Lung (tissue), 12 donors: ENCODE data around the gene CLDN7. TPM values are rescaled to one million over a fixed set of nuclear protein-coding genes. Genes with fewer than 3 reads are reported as not detected.
A peak's percentile ranks its signal among the peaks of the same experiment; 100 is the strongest.

Experiments used
- ATAC-seq: fragments of 200-7000 bp; cut with Tn5 transposase; one replicate; pipeline ENCODE4 v1.9.1; 2020; ENCODE audit warnings: moderate number of reproducible peaks; ENCODE audit not compliant: insufficient read depth, low FRiP score
- DNase-seq, 3 donors: peaks; one replicate each; pipeline ENCODE4 v3.0.0-alpha.2; 2013 to 2017
- H3K27ac ChIP-seq, 2 donors: one replicate each; pipeline ENCODE4 v1.5.1; 2013; ENCODE audit warnings: mild to moderate bottlenecking in 2 of 2, moderate library complexity in 2 of 2, control low read depth in 1 of 2, inconsistent platforms in 1 of 2, low read depth in 1 of 2, low read length in 1 of 2
- H3K27me3 ChIP-seq, 3 donors: one replicate each; pipeline ENCODE4 v1.5.1; 2013; ENCODE audit warnings: low read length in 2 of 3; ENCODE audit not compliant: control insufficient read depth in 3 of 3, insufficient read depth in 3 of 3
- H3K36me3 ChIP-seq, 4 donors: one replicate each; pipeline ENCODE4 v1.5.1; 2013; ENCODE audit warnings: low read length in 4 of 4, mild to moderate bottlenecking in 1 of 4, moderate library complexity in 1 of 4; ENCODE audit not compliant: control insufficient read depth in 4 of 4, insufficient read depth in 4 of 4
- H3K4me1 ChIP-seq, 5 donors: one replicate each; pipeline ENCODE4 v1.5.1; 2013; ENCODE audit warnings: low read length in 5 of 5, mild to moderate bottlenecking in 2 of 5, moderate library complexity in 1 of 5; ENCODE audit not compliant: control insufficient read depth in 5 of 5, insufficient read depth in 5 of 5
- H3K4me3 ChIP-seq: one replicate; pipeline ENCODE4 v1.5.1; 2013; ENCODE audit warnings: mild to moderate bottlenecking, control low read depth, moderate library complexity
- H3K9ac ChIP-seq, 2 donors: one replicate each; pipeline ENCODE4 v1.5.1; 2013; ENCODE audit warnings: low read length in 2 of 2, control low read depth in 1 of 2; ENCODE audit not compliant: insufficient read depth in 1 of 2
- H3K9me3 ChIP-seq, 4 donors: one replicate each; pipeline ENCODE4 v1.5.1; 2013; ENCODE audit warnings: low read length in 3 of 4, mild to moderate bottlenecking in 1 of 4, moderate library complexity in 1 of 4; ENCODE audit not compliant: control insufficient read depth in 4 of 4, insufficient read depth in 3 of 4
- WGBS, 2 donors: extraction: QIAGEN DNeasy Blood & Tissue Kit; methylation state at CpG; one replicate each; pipeline ENCODE4 v1.1.7; 2013; 5-methylcytosine and 5-hydroxymethylcytosine counted together
- polyA plus RNA-seq, 2 donors: library from polyadenylated mRNA; stranded (reverse); fragments of 200-250 nt; gene quantifications; one replicate each; pipeline ENCODE4 v1.2.1, GENCODE V29; 2013
- total RNA-seq, 2 donors: library from RNA; depleted of rRNA in 1 of 2; stranded (reverse); fragments of >200 nt in 1 of 2; gene quantifications; one replicate each; pipeline ENCODE4 v1.2.1, GENCODE V29; 2014 to 2021
- TF ChIP-seq, protein P1 (sequence below): IDR thresholded peaks from 2 replicates; pipeline ENCODE4 v1.5.1; 2012; ENCODE audit warnings: mild to moderate bottlenecking; ENCODE audit errors: control extremely low read depth, extremely low read depth
- donor health status: control.
- donor health status: control.
- donor health status: Bipolar disorder and iron deficiency.
- donor health status: healthy.
- donor health status: DM: yes; HTN: yes; CAD: no.

The CLDN7 gene
- total and polyA plus RNA-seq, 4 donors: 117 to 199 (median 145) TPM

DNA sequence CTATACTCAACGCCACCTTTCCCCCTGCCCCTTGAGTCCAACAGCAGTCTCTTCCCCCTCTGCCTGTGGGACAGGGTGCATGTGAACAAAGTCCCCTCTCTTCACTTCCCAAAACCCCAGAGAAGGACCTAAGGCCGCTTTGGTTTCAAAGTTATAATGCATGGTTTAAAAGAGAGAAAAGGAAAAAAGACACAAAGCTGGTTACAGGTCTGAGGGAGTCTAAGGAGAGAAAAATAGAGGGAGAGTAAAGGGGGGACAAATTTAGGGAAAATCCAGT is 18.9 kb downstream of the CLDN7 start:
- DNase-seq: no peak
- Histone ChIP-seq H3K4me1 (peaks cover 0 to 23% (median 14%) of the 10 kb centered on the region in 5 donors), H3K27ac (peak overlapping the region; percentile 93), H3K36me3 (peaks cover 8 to 33% (median 27%) of the 10 kb centered on the region in 4 donors), H3K4me3 (peak overlapping the region; percentile 39), H3K9me3 (no peaks in the 10 kb centered on the region), H3K9ac (peak overlapping the region in 1 of 2 donors; percentile 87), H3K27me3 (no peaks in the 10 kb centered on the region)
- WGBS, 2 donors: 32 to 66% methylated on average over 2 of the region's 2 CpGs
- TF ChIP-seq, protein P1, sequence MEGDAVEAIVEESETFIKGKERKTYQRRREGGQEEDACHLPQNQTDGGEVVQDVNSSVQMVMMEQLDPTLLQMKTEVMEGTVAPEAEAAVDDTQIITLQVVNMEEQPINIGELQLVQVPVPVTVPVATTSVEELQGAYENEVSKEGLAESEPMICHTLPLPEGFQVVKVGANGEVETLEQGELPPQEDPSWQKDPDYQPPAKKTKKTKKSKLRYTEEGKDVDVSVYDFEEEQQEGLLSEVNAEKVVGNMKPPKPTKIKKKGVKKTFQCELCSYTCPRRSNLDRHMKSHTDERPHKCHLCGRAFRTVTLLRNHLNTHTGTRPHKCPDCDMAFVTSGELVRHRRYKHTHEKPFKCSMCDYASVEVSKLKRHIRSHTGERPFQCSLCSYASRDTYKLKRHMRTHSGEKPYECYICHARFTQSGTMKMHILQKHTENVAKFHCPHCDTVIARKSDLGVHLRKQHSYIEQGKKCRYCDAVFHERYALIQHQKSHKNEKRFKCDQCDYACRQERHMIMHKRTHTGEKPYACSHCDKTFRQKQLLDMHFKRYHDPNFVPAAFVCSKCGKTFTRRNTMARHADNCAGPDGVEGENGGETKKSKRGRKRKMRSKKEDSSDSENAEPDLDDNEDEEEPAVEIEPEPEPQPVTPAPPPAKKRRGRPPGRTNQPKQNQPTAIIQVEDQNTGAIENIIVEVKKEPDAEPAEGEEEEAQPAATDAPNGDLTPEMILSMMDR: no peak
- no peak for ATAC-seq

DNA sequence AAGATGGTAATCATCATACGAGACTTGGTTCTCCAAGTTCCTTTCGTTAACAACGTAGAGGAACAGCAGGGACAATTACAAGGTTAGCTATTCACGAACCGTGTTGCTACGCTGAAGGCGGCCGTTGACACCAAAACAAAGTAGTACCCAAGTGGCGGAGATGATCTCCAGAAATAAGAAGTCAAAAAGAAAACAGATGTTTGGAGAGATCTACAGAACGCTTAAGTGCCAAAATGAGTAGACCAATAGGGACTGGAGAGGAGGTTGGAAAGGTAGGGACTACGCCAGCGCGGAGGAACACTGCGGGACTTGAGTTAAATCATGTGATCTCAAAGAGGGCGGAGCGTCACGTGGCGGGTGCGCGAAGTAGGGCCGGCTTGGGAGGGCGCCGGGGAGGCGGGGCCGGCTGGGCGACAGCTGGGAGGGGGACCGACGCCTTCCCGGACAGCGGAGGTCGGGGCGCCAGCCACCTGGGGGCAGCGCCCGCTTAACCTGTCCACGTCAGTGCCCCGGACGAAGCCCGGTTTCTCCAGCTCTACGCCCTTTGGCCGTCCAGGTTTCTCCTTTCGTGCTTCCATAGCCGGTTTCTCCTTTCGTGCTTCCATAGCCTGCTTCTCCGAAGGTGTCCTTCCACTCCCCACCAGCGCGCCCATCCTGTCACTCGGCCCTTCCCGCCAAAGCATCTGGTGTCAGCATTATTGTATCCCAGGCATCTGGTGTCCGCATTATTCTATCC is 19.4 kb downstream of the CLDN7 start:
- peaks cover 8 to 33% (median 27%) of the 10 kb centered on the region in 4 donors for H3K36me3 ChIP-seq
- DNase-seq (peak; percentile 97 to 99 (median 98)), ATAC-seq (peak; percentile 47)
- no peaks in the 10 kb centered on the region for H3K27me3 ChIP-seq
- TF ChIP-seq, protein P1: peak; percentile 10
- peak overlapping the region; percentile 93 for H3K27ac ChIP-seq
- H3K9ac ChIP-seq: peak overlapping the region; percentile 7 to 99
- WGBS, 2 donors: 1% methylated on average over 45 to 49 of the region's 49 CpGs
- no peaks in the 10 kb centered on the region for H3K9me3 ChIP-seq
- H3K4me1 ChIP-seq: peaks cover 0 to 23% (median 14%) of the 10 kb centered on the region in 5 donors
- peak overlapping the region; percentile 39 for H3K4me3 ChIP-seq

DNA sequence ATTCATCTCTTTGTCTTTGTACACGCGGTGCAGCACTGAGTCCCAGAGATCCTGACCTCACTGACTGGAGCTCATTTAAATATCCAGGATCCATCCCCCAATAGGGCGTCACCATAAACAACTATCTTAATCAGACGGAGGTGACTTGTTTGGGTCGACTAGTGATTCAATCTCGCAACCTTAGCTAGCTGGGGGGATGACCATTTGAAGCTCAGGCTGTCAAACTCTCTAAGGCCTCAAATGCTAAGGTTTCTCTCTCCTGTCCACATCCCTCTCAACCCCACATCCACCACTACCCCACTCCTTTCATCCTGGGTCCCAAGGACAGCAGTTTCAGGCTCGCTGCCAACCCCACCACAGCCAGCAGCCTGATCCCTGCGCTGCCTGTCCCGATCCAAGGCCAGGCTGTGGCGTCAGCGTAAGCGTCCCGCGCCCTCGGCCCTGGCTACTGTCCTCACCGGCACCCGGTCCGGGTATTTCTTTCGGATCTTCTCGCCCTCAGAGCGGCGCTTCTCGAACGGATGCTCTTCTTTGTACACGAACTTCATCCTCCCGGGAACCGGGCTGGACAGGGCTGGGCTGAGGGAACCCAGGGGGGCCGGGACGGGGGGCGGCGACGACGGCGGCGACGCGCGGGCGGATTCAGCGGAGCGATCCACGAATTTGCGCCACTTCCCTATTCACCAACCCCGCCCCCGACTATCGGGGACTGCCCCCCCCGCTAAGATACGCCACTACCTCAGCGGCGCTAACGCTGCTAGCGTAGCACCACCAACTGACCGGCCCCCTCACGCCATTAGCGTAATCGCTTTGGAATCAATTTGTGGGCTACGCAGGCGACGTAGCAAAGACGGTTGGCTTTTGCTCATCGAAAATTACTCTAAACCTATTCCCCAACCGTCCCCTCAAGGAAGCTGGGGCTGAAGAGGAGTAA is 20.2 kb downstream of the CLDN7 start, which contains the start of gene GABARAP:
Gene GABARAP (minus strand): TSS at position 667 of the 934 bp plus-strand sequence. CDS start 119 bp downstream, at position 548.
- peak; percentile 74 for ATAC-seq
- peak within 1 kb of the TSS; percentile 94 to 97 for H3K27ac ChIP-seq
- WGBS, 2 donors: 0% methylated on average over 59 to 62 of the region's 62 CpGs
- H3K4me3 ChIP-seq: peak within 1 kb of the TSS; percentile 83
- H3K4me1 ChIP-seq: peaks cover 4 to 29% (median 14%) of the 10 kb centered on the region in 5 donors
- peaks cover 8 to 33% (median 28%) of the 10 kb centered on the region in 4 donors for H3K36me3 ChIP-seq
- TF ChIP-seq, protein P1: no peak
- H3K27me3 ChIP-seq: no peaks in the 10 kb centered on the region
- peak; percentile 97 to 98 (median 98) for DNase-seq
- no peaks in the 10 kb centered on the region for H3K9me3 ChIP-seq
- H3K9ac ChIP-seq: peak within 1 kb of the TSS; percentile 94 to 99
